Stimulated activated CD8-positive, alpha-beta memory T cell treated with anti-CD3 and anti-CD28 coated beads, Interleukin-15, amount 100 ng/mL, for 48 hours (primary cell): ENCODE measurements around the gene GRIK4.
A peak's percentile ranks its signal among the peaks of the same experiment; 100 is the strongest.
"Not testable (repeated sequence)": the region's sequence is repeated elsewhere in the genome, so short reads cannot be mapped to it uniquely, and the experiment has no call there.

Experiments
- DNase-seq, 2 donors: peaks; one replicate each; pipeline ENCODE4 v3.0.0-alpha.2; 2020; ENCODE audit warnings: low read depth in 2 of 2

Gene GRIK4, protein sequence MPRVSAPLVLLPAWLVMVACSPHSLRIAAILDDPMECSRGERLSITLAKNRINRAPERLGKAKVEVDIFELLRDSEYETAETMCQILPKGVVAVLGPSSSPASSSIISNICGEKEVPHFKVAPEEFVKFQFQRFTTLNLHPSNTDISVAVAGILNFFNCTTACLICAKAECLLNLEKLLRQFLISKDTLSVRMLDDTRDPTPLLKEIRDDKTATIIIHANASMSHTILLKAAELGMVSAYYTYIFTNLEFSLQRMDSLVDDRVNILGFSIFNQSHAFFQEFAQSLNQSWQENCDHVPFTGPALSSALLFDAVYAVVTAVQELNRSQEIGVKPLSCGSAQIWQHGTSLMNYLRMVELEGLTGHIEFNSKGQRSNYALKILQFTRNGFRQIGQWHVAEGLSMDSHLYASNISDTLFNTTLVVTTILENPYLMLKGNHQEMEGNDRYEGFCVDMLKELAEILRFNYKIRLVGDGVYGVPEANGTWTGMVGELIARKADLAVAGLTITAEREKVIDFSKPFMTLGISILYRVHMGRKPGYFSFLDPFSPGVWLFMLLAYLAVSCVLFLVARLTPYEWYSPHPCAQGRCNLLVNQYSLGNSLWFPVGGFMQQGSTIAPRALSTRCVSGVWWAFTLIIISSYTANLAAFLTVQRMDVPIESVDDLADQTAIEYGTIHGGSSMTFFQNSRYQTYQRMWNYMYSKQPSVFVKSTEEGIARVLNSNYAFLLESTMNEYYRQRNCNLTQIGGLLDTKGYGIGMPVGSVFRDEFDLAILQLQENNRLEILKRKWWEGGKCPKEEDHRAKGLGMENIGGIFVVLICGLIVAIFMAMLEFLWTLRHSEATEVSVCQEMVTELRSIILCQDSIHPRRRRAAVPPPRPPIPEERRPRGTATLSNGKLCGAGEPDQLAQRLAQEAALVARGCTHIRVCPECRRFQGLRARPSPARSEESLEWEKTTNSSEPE

DNA sequence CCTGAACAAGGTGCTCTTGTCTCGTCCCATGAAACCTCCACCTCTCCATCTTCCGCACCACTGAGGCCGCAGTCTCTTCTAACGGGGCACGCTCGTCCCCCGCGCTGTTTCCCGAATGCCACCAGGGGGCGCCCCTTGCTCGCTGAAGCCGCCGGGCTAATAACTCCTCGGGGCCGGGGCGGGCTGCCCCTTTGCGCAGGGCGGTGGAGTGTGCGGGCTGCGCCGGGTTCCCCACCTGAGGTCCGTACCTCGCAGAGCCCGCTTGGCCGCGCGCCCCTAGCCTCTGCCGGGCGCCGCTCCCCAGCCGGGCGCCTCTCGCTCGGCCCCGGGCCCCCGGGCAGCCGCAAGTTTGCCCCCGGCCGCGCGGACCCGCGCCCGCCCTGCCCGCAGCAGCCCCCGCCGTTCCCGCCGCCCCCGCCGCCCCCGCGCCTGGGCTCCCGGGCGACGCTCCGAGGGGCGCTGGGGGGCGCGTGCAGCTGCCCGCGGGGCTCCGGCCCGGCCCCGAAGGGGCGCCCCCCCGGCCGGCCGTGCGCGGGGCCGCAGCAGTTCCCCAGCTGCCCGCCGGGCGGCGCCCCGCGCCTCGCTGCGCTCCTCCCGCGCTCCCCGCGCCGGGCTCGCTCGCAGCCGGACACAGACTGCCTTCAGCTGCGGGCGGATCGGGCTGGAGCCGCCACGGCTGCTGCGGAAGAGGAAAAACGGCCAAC is at the start of gene GRIK4:
Gene GRIK4, plus strand, starts transcription at position 633 of the 704 bp plus-strand sequence. CDS start 148,571 bp downstream, outside the sequence.
- DNase-seq: peak; percentile 61 to 67

DNA sequence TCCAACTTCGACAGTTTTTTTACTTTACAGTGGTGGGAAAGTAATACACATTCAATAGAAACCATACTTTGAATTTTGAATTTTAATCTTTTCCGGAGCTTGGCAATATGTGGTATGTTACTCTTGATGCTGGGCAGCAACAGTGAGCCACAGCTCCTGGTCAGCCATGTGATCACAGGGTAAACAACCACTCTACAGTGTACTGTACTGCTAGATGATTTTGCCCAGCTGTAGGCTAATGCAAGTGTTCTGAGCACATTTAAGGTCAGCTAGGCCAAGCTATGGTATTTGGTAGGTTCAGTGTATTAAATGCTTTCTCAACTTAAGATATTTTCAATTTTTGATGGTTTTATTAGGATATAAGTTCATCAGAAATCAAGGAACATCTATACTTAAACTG is 48.7 kb upstream of the GRIK4 start:
- DNase-seq: no peak

DNA sequence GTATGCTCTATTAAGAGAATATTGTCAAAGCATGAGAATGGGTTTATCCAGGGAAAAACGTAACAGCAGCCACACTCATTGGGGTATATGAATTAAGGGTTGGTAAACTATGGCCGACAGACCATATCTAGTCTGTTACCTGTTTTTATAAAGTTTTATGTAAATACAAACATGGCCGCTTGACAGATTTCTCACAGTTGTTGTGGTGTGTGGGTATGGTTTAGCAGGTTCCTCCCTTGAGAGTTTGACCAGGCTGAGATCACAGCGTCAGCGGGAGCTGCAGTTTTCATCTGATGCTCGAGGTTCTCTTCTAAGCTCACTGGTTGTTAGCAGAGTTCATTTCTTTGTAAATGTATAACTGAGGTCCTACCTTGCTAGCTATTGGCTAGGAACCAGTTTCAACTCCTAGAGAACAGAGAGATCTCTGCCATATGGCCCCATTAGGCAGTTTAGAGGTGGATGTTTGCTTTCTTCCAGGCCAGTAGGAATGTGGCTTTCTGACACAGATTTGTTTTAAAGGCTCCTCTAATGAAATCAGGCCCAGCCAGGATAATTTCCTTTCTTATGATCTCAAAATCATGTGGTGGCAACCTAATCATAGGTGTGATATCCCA is 45.5 kb upstream of the GRIK4 start:
- no peak for DNase-seq

DNA sequence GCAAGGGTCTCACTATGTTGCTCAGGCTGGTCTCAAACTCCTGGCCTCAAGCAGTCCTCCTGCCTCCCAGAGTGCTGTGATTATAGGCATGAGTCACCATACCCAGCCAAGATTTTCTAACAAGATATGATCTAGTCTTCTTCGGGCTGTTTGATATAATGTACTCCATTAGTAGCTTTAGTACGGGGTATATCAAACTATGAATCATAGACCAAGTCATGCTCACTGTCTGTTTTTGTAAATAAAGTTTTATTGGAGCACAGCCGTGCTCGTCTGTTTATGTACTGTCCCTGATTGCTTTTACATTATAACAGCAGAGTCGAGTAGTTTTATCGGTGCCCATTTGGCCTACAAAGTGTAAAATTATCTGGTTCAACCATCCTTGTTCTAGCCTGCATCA is 43.9 kb upstream of the GRIK4 start:
- no peak for DNase-seq

DNA sequence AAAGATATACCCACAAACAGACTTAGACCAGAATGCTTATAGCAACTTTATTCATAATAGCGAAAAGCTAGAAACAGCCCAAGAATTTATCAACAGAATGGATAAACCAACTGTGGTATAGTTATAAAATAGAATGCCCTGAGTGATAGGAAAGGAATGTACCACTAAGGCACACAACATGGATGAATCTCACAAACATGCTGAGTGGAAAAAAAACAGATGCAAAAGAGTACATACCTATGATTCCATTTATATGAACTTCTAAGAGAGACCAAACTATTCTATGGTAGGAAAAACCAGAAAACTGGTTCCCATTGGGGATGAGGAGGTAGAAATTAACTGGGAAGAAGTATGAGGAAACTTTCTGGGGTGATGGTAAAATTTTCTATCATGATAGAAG is 40.4 kb upstream of the GRIK4 start:
- DNase-seq: no peak

DNA sequence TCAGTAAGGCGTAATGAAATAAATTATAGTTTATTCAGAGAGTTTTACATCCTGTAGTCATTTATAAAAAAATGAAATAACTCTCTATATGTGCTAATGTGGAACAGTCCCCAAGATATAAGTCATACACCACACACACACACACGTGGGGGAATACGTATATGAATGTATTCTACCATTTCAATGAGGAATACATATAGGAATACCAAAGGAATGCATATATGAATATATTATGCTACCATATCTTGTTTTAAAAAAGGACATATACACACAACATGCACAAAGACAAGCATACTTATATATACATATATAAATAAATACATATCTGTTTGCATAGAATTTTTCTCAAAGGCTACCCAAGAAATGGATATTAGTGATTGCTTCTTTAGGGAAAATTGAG is 39.6 kb upstream of the GRIK4 start:
- no peak for DNase-seq

DNA sequence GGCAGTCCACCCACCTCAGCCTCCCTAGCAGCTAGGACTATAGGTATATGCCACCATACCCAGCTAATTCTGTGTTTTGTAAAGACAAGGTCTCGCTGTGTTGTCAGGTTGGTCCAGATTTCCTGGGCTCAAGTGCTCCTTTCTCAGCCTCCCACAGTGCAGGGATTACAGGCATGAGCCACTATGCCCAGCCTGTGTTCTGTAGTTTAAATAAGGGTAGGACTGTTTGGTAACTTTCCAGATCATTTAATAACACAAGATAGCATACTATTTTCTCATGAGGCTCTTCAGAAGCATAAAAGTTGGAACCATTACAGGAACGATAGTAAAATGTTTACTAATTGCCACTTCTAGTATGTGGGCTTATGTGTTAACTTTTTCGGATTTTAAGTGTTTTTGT is 38.0 kb upstream of the GRIK4 start:
- DNase-seq: no peak

DNA sequence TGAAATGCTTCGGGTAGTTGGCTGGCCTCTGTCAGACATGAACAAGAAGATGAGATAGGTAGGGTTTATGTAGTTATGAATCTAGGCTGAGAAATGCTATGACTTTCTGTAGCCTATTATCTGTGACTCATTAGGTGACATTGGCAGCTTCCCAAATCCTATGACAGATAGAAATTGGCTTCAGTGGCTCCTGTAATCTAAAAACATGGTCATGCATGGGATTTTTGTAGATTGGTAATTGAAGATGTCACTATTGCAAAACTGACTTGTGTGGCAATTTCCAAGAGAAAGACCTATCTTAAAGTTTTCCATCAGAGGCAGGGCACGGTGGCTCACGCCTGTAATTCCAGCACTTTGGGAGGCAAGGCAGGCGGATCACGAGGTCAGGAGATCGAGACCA is 29.4 kb upstream of the GRIK4 start:
- no peak for DNase-seq

DNA sequence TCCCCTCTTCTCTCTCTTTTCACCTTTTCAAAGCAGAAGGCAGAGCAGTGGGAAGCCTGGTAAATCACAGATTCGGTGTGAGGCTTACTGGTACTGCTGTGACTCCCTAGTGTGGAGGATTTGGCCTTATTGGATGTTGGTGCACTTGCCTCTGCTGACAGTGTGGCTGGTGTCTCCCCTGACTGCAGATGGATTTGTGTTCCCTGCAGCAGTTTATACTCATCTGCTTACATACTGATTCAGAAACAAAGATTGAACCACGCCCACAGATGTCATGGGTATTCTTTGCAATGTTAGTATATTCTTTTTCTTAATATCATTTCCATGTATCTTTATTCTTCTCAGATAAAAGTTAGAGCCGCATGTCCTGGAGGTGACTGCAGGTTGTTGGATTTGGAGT is 26.8 kb upstream of the GRIK4 start:
- no peak for DNase-seq

DNA sequence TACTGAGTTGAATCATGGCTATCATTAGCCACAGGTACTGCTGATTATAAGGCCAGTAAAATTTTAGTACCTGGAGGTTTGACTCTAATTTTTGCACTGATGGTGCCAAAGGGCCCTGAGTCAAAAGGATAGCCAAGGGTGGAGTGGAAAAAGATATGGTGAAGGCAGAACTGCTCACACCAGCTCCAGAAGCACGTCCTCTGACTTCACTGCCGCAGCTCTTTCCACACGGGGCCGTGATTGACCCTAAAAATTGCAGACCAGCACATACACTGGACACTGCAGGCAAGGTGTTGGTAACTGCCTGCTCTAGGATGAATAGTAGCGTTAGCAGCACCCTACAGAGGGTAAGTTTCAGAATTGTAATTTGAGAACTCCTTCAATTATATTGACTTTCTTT is 25.4 kb upstream of the GRIK4 start:
- DNase-seq: no peak

DNA sequence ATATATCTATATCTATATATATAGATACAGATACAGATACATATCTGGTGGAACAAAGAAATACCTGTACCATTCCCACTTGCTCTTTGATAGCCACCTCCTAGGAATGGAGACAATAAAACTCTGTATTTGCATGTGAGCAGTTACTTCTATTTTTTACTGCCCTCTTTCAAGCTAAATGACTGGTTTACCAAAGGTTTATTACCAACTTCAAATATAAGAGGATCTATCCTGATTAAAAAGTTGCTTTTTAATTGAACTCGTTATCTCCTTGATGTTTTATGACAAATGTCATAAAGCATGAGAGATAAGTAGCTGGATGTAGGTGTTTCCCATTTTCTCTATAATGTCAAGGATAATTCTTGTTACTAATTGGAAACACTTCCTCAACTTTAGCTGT is 21.7 kb upstream of the GRIK4 start:
- no peak for DNase-seq

DNA sequence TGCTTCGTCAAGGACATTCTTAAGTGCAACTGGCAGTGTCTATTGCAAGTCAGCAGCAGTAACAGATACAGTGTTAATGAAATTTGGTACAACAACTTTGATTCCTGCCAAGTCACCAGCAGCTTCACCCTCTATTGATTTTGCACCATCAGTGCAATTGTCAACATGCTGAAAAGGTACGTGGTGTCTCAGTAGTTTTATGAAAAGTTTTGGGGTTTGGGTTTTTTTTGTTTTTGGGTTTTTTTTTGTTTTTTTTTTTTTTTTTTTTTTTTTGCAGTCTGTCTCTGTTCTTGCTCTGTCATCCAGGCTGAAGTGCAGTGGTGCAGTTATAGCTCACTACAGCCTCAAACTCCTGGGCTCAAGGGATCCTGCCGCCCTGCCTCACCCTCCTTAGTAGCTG is 19.1 kb upstream of the GRIK4 start:
- DNase-seq: no peak

DNA sequence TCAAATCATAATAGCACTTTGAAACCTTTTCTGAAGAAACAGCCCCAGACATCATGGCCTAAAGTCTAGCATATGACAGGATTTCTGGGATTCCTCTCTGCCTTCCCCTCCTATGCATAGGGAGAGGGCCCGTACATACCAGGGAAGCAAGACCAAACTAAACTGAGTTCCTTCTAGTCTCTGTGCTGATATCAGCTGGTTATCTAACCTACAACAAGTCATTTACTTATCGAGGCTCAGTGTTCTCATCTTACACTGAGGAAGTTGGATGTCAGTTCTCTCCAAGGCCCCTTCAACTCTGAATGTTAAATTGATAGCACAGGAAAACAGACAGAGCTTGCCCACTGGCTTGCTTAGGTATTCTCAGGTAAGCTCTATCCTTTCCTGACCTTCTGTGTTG is 17.0 kb upstream of the GRIK4 start:
- no peak for DNase-seq

DNA sequence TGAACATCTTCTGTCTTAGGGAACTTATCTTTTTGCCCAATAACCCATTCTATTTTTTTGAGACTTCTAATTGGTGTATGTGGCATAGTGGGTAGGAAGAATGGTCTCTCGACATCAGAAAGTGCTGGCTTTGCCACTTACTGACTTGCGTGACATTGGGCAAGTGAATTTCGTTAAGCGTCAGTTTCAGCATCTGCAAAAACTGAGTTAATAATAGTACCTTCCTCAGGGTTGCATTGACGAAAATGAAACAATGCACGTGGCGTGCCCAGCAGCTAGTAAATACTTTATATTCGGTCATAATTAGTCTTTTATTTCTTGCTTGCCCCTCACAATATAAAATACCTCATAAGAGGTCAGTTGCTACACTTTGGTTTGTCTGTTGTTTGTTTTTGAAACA is 12.5 kb upstream of the GRIK4 start:
- DNase-seq: no peak

DNA sequence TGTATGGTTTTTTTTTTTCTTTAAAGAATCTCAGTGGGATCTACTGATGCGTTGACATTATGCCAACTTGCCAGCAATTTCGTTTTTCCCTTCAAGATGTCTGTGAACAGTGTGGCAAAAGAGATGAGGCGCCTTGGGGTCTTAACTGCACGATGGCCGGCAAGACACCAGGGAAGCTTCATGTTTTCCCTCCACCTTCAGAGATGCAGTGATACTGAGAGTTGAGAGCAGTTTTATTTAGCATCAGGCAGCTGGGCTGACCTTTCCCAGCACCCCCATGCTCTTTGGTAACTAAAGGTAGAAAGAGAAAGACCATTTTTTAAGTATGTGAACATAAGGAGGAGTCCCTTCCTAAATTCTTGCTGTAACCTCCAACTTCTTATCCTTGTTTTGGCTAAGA is 11.7 kb upstream of the GRIK4 start:
- DNase-seq: no peak

DNA sequence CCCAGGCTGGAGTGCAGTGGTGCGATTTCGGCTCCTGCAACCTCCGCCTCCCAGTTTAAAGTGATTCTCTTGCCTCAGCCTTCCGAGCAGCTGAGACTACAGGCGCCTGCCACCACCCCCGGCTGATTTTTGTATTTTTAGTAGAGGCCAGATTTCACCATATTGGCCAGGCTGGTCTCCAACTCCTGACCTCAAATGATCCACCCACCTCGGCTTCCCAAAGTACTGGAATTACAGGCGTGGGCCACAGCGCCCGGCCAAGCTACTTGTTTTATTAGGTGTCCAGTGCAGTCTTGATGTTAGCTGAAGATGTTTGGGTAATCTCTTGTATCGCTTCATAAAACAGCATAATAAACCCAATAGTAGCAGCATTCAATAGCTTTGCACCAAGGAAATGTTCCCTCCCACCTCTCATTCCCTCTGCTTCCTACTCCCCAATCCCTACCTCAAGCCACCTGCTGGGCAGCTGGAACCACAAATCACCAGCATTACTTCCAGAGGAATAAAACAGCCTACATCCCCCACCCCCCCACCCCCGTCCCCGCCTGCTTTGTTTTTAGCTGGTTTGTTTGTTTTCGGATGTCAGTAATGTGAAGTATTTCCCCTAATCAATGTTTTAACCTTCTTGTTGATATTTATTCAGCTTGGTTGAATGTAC is 11.0 kb upstream of the GRIK4 start:
- DNase-seq: no peak

DNA sequence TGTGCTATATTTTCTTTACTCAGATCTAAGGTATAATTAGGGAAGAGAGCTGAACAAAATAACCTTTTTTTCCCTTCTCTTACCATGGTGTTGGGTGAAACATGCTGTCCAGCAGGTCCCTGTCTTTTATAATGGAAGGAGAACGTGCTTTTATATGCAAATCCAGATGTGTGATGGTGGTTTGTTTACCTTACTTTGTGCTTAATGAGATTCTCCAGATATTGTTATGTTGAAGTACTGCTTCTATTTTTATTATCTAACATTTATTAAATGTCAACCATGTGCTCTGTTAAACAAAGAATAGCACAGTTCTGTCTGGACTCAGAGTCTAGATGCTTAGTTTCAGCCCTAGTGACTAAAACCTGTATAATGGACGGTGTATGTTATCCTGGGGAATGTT is 10.1 kb upstream of the GRIK4 start:
- DNase-seq: no peak

DNA sequence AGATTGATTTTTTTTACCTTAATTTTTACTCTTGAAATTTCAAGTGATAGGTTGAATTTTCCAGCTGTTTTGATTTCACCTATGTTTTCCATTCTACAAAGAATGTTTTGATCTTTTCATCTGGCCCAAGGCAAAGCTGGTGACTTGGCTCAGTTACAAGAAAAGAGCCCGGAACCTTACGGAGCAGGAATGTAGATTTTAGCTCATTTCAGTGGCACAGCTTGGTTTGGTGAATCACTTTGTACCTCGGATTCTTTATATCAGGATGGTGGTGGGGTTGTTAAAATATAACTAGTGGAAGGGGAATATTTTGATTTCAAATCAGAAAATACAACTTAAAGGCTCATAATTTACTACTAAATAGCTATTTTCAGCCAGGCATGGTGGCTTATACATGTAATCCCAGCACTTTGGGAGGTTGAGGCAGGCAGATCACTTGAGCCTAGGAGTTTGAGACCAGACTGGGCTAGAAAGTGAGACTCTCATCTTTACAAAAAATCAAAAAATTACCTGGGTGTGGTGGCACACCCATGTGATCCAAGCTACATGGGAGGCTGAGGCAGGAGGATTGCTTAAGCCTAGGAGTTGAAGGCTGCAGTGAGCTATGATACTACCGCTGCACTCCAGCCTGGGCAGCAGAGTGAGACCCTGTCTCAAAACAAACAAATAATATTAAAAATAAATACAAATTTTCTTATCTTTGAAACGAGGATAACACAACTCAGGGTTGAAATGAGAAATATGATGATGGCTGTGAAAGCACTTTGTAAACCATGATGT is 9.4 kb upstream of the GRIK4 start:
- no peak for DNase-seq

DNA sequence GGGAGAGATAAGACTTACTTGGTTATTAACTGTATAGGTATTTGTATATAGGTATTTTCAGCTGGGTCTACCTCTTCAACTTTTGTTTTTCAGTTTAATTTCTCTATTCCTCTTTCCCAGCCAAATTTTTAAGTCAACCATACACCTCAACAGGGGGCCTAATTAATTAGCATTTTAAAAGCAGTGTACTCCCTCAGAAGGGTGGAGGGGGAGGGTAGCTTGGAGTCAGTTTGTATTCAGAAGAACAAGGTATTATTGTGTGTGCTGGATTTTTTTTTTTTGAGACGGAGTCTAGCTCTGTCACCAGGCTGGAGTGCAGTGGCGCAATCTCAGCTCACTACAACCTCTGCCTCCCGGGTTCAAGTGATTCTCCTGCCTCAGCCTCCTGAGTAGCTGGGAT is 8.0 kb upstream of the GRIK4 start:
- not testable (repeated sequence) for DNase-seq

DNA sequence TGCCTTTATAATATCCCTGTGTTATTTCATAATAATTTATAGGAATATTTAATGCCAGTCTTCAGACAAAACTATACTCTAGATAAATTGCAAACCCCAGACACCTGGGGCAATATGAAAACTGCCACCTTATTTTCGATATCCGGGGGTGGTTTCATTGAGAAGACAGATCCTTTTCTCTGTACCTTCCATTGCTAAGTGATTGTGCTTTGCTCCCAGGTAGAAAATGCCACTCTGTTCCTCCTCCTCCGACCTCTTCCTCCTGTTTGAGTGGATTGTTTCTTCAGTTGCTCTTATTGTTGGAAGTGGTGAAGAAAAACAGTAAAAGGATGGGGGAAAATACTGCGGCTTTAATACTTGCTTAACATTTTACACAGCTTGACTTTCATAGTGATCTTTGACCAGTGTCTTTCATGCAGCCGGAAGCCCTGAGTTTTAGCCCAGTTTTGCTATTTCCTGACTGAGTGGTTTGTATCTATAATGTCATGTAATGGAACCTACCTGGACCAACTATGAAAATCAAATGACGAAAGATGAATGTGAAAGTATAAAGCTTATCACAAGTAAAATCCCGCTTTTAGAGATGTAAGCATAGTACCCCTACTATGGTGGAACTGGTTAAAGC is 5.6 kb upstream of the GRIK4 start:
- no peak for DNase-seq
